Measurements from ENCODE around the gene RXRA. TPM values are rescaled to one million over a fixed set of nuclear protein-coding genes. Genes with fewer than 3 reads are reported as not detected.

The RXRA gene
- polyA plus RNA-seq, 1 of the 3 experiments (the other 2 are of a cell fraction), result 7.6 TPM

DNA sequence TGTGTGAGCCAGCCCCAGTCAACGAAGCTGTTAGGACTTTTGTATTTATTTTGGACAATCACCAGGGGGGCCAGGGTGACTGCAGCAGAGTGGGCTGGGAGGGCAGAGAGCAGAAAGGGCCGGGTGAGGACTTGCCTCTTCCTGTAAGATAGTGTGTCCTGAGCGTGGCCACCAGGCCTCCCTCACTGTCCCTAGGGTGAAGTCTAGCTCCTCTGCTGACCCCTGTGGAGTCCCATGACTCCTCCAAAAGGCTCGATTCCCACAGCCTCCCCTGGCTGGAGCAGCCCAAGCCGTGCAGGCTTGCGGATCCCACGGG lies 147.8 kb downstream of the RXRA start:
- no peaks in the 10 kb centered on the region for H3K9me3 ChIP-seq
- H3K4me3 ChIP-seq (ENCODE audit: low read depth in 2 of 2, low read length in 1 of 2), result no peak overlapping the region
- H4K20me1 ChIP-seq (ENCODE audit: insufficient read depth), result no peaks in the 10 kb centered on the region
- no peaks in the 10 kb centered on the region for H3K9me2 ChIP-seq
- POLR2A ChIA-PET, result no interaction called here
- no peak overlapping the region for H2AFZ ChIP-seq (ENCODE audit: low read depth)
- H3K4me2 ChIP-seq, result no peak overlapping the region
- no peaks in the 10 kb centered on the region for H3K27me3 ChIP-seq (ENCODE audit: insufficient read depth)
- no peaks in the 10 kb centered on the region for H3K79me2 ChIP-seq (ENCODE audit: insufficient read depth)
- H3K4me1 ChIP-seq (ENCODE audit: control insufficient read depth in 1 of 2, insufficient read depth in 2 of 2, low read depth in 1 of 2, low read length in 1 of 2), result no peaks in the 10 kb centered on the region
- TF ChIP-seq POLR2AphosphoS5 (IDR thresholded peaks at IDR 0.05; ENCODE audit: low read depth, low read length) (no peak), EP300 (IDR thresholded peaks at IDR 0.05; ENCODE audit: borderline replicate concordance in 1 of 2, low read depth in 1 of 2, low read length in 1 of 2) (no peak), NFIC (IDR thresholded peaks at IDR 0.05; ENCODE audit: borderline replicate concordance) (no peak), CHD2 (IDR thresholded peaks at IDR 0.05; ENCODE audit: low read length, partially characterized antibody) (no peak), FOXJ3 (CRISPR knock-in tag; IDR thresholded peaks at IDR 0.05) (no peak)
- TF ChIP-seq, protein P1, sequence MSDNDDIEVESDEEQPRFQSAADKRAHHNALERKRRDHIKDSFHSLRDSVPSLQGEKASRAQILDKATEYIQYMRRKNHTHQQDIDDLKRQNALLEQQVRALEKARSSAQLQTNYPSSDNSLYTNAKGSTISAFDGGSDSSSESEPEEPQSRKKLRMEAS (IDR thresholded peaks at IDR 0.05; ENCODE audit: low read depth), result no peak
- TF ChIP-seq, protein P2, sequence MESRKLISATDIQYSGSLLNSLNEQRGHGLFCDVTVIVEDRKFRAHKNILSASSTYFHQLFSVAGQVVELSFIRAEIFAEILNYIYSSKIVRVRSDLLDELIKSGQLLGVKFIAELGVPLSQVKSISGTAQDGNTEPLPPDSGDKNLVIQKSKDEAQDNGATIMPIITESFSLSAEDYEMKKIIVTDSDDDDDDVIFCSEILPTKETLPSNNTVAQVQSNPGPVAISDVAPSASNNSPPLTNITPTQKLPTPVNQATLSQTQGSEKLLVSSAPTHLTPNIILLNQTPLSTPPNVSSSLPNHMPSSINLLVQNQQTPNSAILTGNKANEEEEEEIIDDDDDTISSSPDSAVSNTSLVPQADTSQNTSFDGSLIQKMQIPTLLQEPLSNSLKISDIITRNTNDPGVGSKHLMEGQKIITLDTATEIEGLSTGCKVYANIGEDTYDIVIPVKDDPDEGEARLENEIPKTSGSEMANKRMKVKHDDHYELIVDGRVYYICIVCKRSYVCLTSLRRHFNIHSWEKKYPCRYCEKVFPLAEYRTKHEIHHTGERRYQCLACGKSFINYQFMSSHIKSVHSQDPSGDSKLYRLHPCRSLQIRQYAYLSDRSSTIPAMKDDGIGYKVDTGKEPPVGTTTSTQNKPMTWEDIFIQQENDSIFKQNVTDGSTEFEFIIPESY (IDR thresholded peaks at IDR 0.05; ENCODE audit: borderline replicate concordance, low read depth), result no peak
- TF ChIP-seq, protein P3, sequence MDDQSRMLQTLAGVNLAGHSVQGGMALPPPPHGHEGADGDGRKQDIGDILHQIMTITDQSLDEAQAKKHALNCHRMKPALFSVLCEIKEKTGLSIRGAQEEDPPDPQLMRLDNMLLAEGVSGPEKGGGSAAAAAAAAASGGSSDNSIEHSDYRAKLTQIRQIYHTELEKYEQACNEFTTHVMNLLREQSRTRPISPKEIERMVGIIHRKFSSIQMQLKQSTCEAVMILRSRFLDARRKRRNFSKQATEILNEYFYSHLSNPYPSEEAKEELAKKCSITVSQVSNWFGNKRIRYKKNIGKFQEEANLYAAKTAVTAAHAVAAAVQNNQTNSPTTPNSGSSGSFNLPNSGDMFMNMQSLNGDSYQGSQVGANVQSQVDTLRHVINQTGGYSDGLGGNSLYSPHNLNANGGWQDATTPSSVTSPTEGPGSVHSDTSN (IDR thresholded peaks at IDR 0.05), result no peak
- TF ChIP-seq, protein P4, sequence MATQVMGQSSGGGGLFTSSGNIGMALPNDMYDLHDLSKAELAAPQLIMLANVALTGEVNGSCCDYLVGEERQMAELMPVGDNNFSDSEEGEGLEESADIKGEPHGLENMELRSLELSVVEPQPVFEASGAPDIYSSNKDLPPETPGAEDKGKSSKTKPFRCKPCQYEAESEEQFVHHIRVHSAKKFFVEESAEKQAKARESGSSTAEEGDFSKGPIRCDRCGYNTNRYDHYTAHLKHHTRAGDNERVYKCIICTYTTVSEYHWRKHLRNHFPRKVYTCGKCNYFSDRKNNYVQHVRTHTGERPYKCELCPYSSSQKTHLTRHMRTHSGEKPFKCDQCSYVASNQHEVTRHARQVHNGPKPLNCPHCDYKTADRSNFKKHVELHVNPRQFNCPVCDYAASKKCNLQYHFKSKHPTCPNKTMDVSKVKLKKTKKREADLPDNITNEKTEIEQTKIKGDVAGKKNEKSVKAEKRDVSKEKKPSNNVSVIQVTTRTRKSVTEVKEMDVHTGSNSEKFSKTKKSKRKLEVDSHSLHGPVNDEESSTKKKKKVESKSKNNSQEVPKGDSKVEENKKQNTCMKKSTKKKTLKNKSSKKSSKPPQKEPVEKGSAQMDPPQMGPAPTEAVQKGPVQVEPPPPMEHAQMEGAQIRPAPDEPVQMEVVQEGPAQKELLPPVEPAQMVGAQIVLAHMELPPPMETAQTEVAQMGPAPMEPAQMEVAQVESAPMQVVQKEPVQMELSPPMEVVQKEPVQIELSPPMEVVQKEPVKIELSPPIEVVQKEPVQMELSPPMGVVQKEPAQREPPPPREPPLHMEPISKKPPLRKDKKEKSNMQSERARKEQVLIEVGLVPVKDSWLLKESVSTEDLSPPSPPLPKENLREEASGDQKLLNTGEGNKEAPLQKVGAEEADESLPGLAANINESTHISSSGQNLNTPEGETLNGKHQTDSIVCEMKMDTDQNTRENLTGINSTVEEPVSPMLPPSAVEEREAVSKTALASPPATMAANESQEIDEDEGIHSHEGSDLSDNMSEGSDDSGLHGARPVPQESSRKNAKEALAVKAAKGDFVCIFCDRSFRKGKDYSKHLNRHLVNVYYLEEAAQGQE (IDR thresholded peaks at IDR 0.05; ENCODE audit: low read depth, low read length), result no peak
- TF ChIP-seq, protein P5, sequence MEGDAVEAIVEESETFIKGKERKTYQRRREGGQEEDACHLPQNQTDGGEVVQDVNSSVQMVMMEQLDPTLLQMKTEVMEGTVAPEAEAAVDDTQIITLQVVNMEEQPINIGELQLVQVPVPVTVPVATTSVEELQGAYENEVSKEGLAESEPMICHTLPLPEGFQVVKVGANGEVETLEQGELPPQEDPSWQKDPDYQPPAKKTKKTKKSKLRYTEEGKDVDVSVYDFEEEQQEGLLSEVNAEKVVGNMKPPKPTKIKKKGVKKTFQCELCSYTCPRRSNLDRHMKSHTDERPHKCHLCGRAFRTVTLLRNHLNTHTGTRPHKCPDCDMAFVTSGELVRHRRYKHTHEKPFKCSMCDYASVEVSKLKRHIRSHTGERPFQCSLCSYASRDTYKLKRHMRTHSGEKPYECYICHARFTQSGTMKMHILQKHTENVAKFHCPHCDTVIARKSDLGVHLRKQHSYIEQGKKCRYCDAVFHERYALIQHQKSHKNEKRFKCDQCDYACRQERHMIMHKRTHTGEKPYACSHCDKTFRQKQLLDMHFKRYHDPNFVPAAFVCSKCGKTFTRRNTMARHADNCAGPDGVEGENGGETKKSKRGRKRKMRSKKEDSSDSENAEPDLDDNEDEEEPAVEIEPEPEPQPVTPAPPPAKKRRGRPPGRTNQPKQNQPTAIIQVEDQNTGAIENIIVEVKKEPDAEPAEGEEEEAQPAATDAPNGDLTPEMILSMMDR (IDR thresholded peaks at IDR 0.05), result no peak
- no peak overlapping the region for H3K27ac ChIP-seq (ENCODE audit: low read depth in 2 of 2, low read length in 1 of 2)
- no CpG with 5 or more reads among the region's 7 CpGs for WGBS (ENCODE audit: low lambda C conversion rate)
- no peak for DNase-seq
- no peaks in the 10 kb centered on the region for H3K36me3 ChIP-seq (replicated peaks in 1 of 2; ENCODE audit: control insufficient read depth in 1 of 2, insufficient read depth in 2 of 2, low read length in 1 of 2)
- no peak overlapping the region for H3K9ac ChIP-seq
- H3F3A ChIP-seq (replicated peaks; ENCODE audit: insufficient read depth), result no peaks in the 10 kb centered on the region
- CTCF ChIA-PET, result interaction anchor here (1.2 kb wide), 1 partner anchor 24 kb away, joined by 3 read pairs; no protein-coding TSS in a partner anchor
